HG03196 (cell line): ENCODE data around the gene SLC35A2.

ENCODE experiments used
- ATAC-seq: cut with Tn5 transposase; IDR thresholded peaks from one replicate; pipeline ENCODE4 v1.9.1; 2021; ENCODE audit not compliant: unreplicated experiment

Gene SLC35A2

GRCh38 chrX:48911412-48912182 lies at the start of gene SLC35A2:
Gene SLC35A2, minus strand, starts transcription at chrX:48911646. Its CDS starts 10 bp downstream, at chrX:48911636.
- peak; percentile 63 for ATAC-seq

GRCh38 chrX:48960291-48960690 lies 48.8 kb upstream of the SLC35A2 start:
- no peak for ATAC-seq

- no peak for ATAC-seq
Observed at GRCh38 chrX:48958635-48959094, 47.2 kb upstream of the SLC35A2 start.

GRCh38 chrX:48957827-48958634 lies 46.6 kb upstream of the SLC35A2 start:
- ATAC-seq = peak; percentile 89

GRCh38 chrX:48957477-48957826 lies 46.0 kb upstream of the SLC35A2 start, which contains the start of gene OTUD5:
Gene OTUD5, minus strand, starts transcription at chrX:48957607. Its CDS starts 37 bp downstream, at chrX:48957570.
- peak; percentile 37 for ATAC-seq

DNA sequence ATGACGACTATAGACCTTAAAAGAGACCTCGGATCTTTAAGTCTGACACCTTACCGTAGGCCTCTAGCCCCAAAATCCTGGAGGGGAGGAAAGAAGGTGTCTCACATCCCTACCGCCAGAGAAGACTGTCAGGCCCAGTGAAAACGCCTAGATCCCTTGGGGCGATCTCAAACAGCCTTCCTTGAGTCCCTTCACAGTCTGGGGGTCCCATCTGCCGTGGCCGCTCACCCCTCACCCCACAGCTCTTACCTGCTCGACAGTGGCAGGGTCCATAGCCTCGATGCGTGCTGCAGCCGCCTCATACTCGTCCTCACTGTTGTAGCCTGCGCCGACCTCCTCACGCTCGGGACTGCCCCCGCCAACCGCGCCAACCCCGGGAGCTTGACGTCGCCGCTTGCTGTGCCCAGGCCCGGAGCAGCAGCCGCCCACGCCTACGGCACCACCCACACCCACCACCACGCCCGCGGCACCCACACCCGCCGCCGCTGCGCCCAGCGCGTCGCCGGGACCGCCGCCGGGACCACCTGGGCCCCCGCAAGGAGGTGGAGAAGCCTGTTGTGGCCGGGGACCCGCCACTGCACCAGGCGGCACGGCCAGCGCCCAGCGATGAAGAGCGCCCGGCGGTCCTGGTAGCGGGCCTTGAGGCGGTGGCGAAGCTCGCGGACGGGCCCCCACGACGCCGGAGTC lies 45.4 kb upstream of the SLC35A2 start:
- ATAC-seq = no peak

- ATAC-seq = no peak
Observed at GRCh38 chrX:48948589-48948988, 37.1 kb upstream of the SLC35A2 start.

- ATAC-seq = no peak
Observed at GRCh38 chrX:48945517-48946348, 34.3 kb upstream of the SLC35A2 start.

DNA sequence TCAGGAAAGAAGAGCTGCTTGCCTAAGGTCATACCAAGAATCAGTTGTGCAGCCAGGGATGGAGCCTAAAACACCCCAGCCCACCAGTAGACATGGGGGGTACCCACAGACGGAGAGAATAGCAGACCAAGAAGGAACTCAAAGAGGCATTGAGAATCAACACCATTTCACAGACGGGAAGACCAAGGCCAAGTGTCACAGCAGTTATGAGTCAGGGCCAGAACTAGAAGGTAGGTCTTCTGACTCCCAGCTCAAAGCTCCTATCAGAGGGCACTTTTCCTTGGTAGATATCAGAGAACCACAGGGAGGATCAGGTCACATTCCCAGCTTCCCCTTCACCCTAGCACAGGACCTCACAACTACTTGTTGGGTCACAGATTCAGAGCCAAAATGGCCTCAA lies 31.4 kb upstream of the SLC35A2 start:
- no peak for ATAC-seq

DNA sequence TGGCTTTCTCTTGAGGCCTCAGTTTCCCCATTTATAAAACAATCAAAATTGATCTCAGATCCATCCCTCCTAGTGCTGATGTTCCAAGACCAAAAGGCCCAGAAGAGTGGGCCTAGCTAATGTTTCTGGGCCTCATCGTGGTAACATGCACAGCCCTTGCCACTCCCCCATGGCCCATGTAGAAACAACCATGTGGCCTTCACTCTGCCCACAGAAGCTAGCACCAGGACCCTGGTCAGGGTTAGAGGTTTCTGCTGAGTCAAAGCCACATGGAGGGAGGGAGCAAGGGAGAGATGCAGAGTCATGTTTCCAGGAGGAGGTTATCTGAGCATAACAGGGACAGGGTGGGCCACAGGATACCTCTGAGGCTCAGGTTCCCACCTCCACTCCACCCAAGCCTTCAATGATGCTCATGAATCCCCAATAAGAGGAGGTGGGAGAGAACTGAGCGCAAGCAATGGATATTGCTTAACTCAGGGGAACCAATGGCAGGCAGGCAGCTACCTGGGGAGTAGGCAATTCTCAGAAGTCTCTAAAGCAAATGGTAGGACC lies 29.0 kb upstream of the SLC35A2 start:
- no peak for ATAC-seq

GRCh38 chrX:48939524-48940228 lies 28.2 kb upstream of the SLC35A2 start:
- ATAC-seq = no peak

GRCh38 chrX:48938721-48939425 lies 27.4 kb upstream of the SLC35A2 start:
- ATAC-seq = peak; percentile 49

DNA sequence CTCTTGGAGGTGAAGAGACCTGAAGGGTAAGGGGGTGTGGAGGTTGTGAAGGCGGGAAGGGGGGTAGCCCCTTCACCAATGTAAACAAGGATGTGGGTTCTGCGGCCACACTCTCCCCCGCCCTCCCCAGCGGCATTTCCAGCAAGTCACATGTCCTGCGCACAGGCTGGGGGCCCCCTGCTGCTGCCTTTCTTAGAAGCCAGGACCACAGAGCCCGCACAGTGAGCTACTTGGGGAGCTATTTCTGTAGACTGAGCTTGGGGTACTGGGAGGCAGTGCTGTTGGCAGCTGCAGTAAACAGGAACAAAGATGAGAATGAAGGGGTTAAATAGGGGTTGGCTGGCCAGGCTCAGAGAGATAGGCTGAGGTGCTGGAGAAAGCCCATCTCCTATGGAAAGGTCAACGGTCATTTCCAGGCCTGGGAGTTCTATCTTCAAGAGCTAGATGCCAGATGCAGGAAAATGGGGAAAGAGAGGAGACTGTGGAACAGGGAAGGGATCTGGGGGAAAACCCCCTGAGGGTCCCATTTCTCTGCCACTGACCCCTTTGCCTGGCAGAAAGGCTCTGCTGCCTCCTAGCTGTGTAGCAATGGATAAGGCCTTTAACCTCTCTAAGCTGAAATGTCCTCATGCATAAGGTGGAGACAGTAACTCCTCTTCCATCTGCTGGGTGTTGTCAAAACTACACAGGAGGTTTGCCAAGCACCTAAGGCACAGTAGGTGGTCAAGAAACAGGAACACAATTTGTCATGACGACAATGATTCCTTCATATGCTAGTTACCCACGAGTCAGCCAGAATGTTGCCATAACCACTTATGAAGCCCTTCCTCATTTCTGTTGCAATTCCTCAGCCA lies 25.8 kb upstream of the SLC35A2 start:
- ATAC-seq = peak; percentile 48

DNA sequence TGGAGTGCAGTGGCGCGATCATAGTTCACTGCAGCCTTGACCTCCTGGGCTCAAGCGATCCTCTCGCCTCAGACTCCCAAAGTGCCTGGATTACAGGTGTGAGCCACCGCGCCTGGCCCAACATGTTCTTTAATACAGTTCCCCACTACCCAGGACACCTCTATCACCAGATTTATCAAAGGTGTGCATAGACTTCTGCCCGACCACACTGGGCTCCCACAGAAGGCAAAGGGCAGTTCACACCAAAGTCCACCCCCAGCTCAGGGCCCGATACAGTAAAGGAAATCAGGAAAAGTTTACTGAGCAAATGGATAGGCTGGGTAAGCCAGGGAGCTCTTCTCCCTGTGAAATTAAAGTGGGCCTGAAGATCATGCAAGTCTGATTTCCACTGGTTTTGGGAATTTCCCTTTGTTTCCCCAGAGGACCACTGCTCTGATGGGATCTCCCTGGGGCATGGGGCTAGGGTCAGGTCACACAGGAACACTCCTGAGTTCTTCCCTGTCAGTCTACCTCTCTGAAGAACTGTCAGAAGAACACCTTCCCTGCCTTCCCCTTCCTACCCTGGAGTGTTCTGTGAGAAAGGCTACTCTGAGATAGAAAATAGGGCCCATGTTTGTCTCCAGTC lies 25.1 kb upstream of the SLC35A2 start:
- peak; percentile 8 for ATAC-seq

DNA sequence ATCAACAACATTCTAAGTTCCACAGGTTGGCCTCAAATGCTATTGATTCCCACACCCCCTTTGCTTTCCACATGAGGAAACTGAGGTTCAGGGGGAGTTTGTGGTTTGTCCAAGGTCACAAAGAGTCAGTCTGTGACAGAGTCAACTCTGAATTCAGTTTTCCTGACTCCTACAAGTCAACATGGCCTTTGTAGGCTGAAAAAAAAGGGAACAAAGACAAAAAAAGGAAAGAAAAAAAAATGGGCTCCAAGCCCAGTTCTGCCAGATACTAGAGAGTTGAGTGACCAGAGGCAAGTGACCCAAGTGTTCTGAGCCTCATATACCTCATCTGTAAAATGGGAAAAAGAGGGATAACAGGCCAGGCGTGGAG lies 23.8 kb upstream of the SLC35A2 start:
- no peak for ATAC-seq

GRCh38 chrX:48934581-48935300 lies 23.3 kb upstream of the SLC35A2 start:
- ATAC-seq = no peak

DNA sequence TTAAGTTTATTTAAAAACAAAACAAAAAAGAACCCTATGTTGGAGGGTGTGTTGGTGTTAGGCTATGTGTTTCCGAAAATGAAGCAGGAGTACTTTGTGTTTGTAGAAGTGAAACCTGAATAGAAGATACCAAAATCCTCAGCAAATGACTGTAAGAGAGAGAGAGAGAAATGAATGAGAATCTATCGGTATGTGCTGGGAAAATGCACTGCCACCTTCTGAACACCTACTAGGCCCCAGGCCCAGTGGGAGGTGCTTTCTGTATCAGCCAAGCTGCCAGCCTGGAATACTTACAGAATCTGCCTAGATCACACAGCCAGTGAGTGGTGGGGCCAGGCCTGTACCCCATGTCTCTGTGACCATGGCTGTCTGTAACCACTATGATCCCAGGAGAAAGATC lies 22.3 kb upstream of the SLC35A2 start:
- no peak for ATAC-seq
